HepG2 (cell line): ENCODE data around the gene CLEC18B. TPM values are rescaled to one million over a fixed set of nuclear protein-coding genes. Genes with fewer than 3 reads are reported as not detected.
A peak's percentile ranks its signal among the peaks of the same experiment; 100 is the strongest.

Experiments used
- ATAC-seq: fragments of 200-7000 bp; cut with Tn5 transposase; 3 replicates; pipeline ENCODE4 v1.9.1; 2020; ENCODE audit warnings: mild to moderate bottlenecking, moderate library complexity
- BruUV-seq: library from RNA; stranded (reverse); fragments of 400-500 nt; replicated peaks from 2 replicates; lab custom pipeline; 2021; lab: Mats Ljungman, UMichigan
- CTCF ChIA-PET: fragments of 300-600 bp; formaldehyde crosslinking; extraction: SDS; loops from one replicate; lab custom pipeline; 2021; ENCODE audit warnings: low total read pairs, inconsistent platforms, low intra/inter-chr PET ratio; lab: Yijun Ruan, JAX
- POLR2A ChIA-PET: fragments of 350-600 bp; sonication (Branson Sonifier 250); formaldehyde crosslinking; loops from one replicate; lab custom pipeline; 2020; ENCODE audit warnings: antibody characterized with exemption, inconsistent platforms; lab: Yijun Ruan, JAX
- DNase-seq: peaks from one replicate; pipeline ENCODE4 v3.0.0-alpha.2; 2015; ENCODE audit warnings: low spot score
- FAIRE-seq: peaks from 3 replicates; lab custom pipeline; 2011; peaks lifted over from hg19 to GRCh38; lab: Jason Lieb, UNC
- H2AFZ ChIP-seq: one replicate; pipeline ENCODE4 v1.6.1; 2011; ENCODE audit warnings: low read length, inconsistent platforms
- H3K27ac ChIP-seq: fragments of 300-600 bp; 3 replicates; pipeline ENCODE4 v1.8.0; 2011; ENCODE audit warnings: mixed run types, mild to moderate bottlenecking, mixed read lengths, low read length, inconsistent platforms; ENCODE audit not compliant: insufficient read depth; ENCODE audit errors: extremely low read length
- H3K27me3 ChIP-seq, 2 experiments: fragments of 200-600 bp in 1 of 2; 2 replicates in 1 of 2; 3 replicates in 1 of 2; pipeline versions ENCODE4 v1.6.0 to v1.8.0; 2011; ENCODE audit warnings: low read length in 2 of 2, mild to moderate bottlenecking in 2 of 2, moderate library complexity in 2 of 2, inconsistent platforms in 1 of 2; ENCODE audit not compliant: insufficient read depth in 2 of 2, control insufficient read depth in 1 of 2
- H3K36me3 ChIP-seq, 2 experiments: fragments of 200-600 bp in 1 of 2; replicated peaks in 1 of 2; 2 replicates in 1 of 2; 3 replicates in 1 of 2; pipeline versions ENCODE4 v1.5.1 to v1.8.0; 2011; ENCODE audit warnings: low read length in 2 of 2, inconsistent platforms in 1 of 2; ENCODE audit not compliant: insufficient read depth in 2 of 2, control insufficient read depth in 1 of 2
- H3K4me1 ChIP-seq: 2 replicates; pipeline ENCODE4 v1.5.1; 2012; ENCODE audit warnings: low read length, inconsistent platforms; ENCODE audit not compliant: insufficient read depth
- H3K4me2 ChIP-seq: 2 replicates; pipeline ENCODE4 v1.6.0; 2011; ENCODE audit warnings: low read depth, low read length, inconsistent platforms
- H3K4me3 ChIP-seq, 3 experiments: fragments of 200-600 bp in 1 of 3; sonication (generic), shearing (Covaris generic) in 1 of 3; replicated peaks in 1 of 3; 2 replicates each; pipeline ENCODE4 v1.5.1; 2011 to 2016; ENCODE audit warnings: low read length in 3 of 3, inconsistent platforms in 2 of 3, low read depth in 2 of 3, mild to moderate bottlenecking in 2 of 3, control low read depth in 1 of 3, mixed read lengths in 1 of 3; ENCODE audit not compliant: insufficient read depth in 1 of 3
- H3K79me2 ChIP-seq: one replicate; pipeline ENCODE4 v1.6.1; 2011; ENCODE audit warnings: low read length, inconsistent platforms; ENCODE audit not compliant: insufficient read depth
- H3K9ac ChIP-seq: 2 replicates; pipeline ENCODE4 v1.6.0; 2011; ENCODE audit warnings: mild to moderate bottlenecking, low read depth, low read length, inconsistent platforms; ENCODE audit not compliant: insufficient read depth
- H3K9me3 ChIP-seq: 2 replicates; pipeline ENCODE4 v1.5.1; 2012; ENCODE audit warnings: mild to moderate bottlenecking, low read length
- H4K20me1 ChIP-seq: 2 replicates; pipeline ENCODE4 v1.6.0; 2011; ENCODE audit warnings: inconsistent platforms, mild to moderate bottlenecking, low read length, moderate library complexity; ENCODE audit not compliant: insufficient read depth
- ARID3A ChIP-seq: IDR thresholded peaks from 2 replicates; pipeline ENCODE4 v1.6.1; 2012; ENCODE audit warnings: low read depth, low read length, improper control_type of control experiment
- ELF4 ChIP-seq: sonication (generic); formaldehyde crosslinking; IDR thresholded peaks from 2 replicates; pipeline ENCODE4 v1.5.0; 2020; ENCODE audit warnings: missing genetic modification reagents, mild to moderate bottlenecking, moderate library complexity, borderline replicate concordance
- GTF2F1 ChIP-seq: fragments of 150-350 bp; IDR thresholded peaks from 2 replicates; pipeline ENCODE4 v1.6.1; 2014; ENCODE audit warnings: low read length
- ONECUT2 ChIP-seq: sonication (generic); formaldehyde crosslinking; IDR thresholded peaks from 2 replicates; pipeline ENCODE4 v1.4.0; 2020; ENCODE audit warnings: missing genetic modification reagents
- RBM22 ChIP-seq: fragments of 200-400 bp; formaldehyde crosslinking; optimal IDR thresholded peaks from 2 replicates; pipeline ENCODE3; 2017; ENCODE audit warnings: mild to moderate bottlenecking, low read length, moderate library complexity
- ZNF383 ChIP-seq: sonication (generic); formaldehyde crosslinking; IDR thresholded peaks from 2 replicates; pipeline ENCODE4 v1.4.0; 2020; ENCODE audit warnings: missing genetic modification reagents, mild to moderate bottlenecking, borderline replicate concordance
- ZNF841 ChIP-seq: sonication (generic); formaldehyde crosslinking; IDR thresholded peaks from 2 replicates; pipeline ENCODE4 v1.8.1; 2023; ENCODE audit warnings: missing genetic modification reagents, borderline replicate concordance
- WGBS: methylation state at CpG from one replicate; pipeline ENCODE4 v1.1.6; 2017; ENCODE audit warnings: low lambda C conversion rate; 5-methylcytosine and 5-hydroxymethylcytosine counted together
- in situ Hi-C: cut with HindIII; loops from 2 replicates; pipeline ENCODE4 v1.10.0; 2017; ENCODE audit warnings: low pct_unique_long_range_greater_than_20kb; ENCODE audit not compliant: extremely low pct_ligation_motif_present
- intact Hi-C: fragments of 100-400 bp; cut with micrococcal nuclease; formaldehyde crosslinking; loops from one replicate; pipeline ENCODE4 v1.10.0; 2022; ENCODE audit not compliant: unreplicated experiment
- polyA plus RNA-seq, 8 experiments: library from polyadenylated mRNA; depleted of rRNA in 3 of 8; stranded (reverse) in 7 of 8; unstranded in 1 of 8; fragments of >200 nt; fragmentation: Illumina TruSeq in 4 of 8; extraction: Trizol in 4 of 8; gene quantifications; 2 replicates each; pipeline versions ENCODE4 v1.2.1 to v1.2.3, GENCODE V29; 2011 to 2016; ENCODE audit warnings: low read depth in 4 of 8, missing spikeins in 1 of 8, mixed read lengths in 1 of 8; ENCODE audit not compliant: insufficient read depth in 1 of 8
- total RNA-seq, 5 experiments: library from RNA; depleted of rRNA; stranded (reverse); fragments of >200 nt; fragmentation: Illumina TruSeq; extraction: Trizol; gene quantifications; 2 replicates each; pipeline ENCODE4 v1.2.3, GENCODE V29; 2016; ENCODE audit warnings: low read depth in 1 of 5
- TF ChIP-seq, protein P1 (sequence below): sonication (generic); formaldehyde crosslinking; IDR thresholded peaks from 2 replicates; pipeline ENCODE4 v1.4.0; 2020; ENCODE audit warnings: mild to moderate bottlenecking, missing genetic modification reagents

Gene CLEC18B
- total and polyA plus RNA-seq, 2 of the 13 experiments (the other 11 are each of a cell fraction or from before 2014, with no cell fraction given), result 0.31 to 1.1 TPM

- TF ChIP-seq, protein P1, sequence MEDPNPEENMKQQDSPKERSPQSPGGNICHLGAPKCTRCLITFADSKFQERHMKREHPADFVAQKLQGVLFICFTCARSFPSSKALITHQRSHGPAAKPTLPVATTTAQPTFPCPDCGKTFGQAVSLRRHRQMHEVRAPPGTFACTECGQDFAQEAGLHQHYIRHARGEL (CRISPR knock-in tag), result no peak
- no peak for TF ChIP-seq ELF4 (CRISPR knock-in tag)
- TF ChIP-seq ZNF841 (CRISPR knock-in tag), result no peak
- no peak for TF ChIP-seq ZNF383 (CRISPR knock-in tag)
- TF ChIP-seq, all 625 proteins: peak for 0
Measured at GRCh38 chr16:74461826-74462225, 40.5 kb upstream of the CLEC18B start (continued).

DNA sequence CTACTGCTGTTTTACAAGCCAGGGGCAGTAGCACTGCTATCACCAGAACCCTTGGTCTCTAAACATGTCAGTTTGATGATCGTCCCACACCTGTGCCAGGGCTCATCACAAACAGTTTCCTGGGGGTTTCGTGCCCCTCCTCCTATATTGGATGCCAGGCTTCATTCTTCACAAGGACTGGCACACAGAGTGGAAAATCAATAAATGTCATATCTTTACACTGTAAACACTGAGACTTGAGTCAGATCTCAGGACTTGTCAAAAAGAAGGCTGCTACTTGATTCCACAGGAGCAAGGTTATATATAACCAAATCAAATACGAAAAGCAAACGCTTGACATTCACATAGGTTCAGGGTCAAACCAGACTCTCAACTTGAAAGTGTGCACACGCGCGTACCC lies 39.3 kb upstream of the CLEC18B start:
- DNase-seq, result peak; percentile 36
- Histone ChIP-seq H3K36me3 (peaks cover 16 to 71% of the 10 kb centered on the region in 2 experiments), H3K4me3 (no peak overlapping the region)
- TF ChIP-seq ONECUT2 (peak; percentile 59; the same call in 1 of the 2 replicates), GTF2F1 (no peak), ARID3A (0 out of 2 replicates have a peak, but pooled peaks have one; percentile 32), RBM22 (peak; percentile 58)
- TF ChIP-seq, all 625 proteins: peak for 3
- in situ Hi-C loops (no loop called here), intact Hi-C loops (no loop called here)
- H3K27me3 ChIP-seq, result no peaks in the 10 kb centered on the region
- no peak overlapping the region for H2AFZ ChIP-seq
- H3K9me3 ChIP-seq, result no peaks in the 10 kb centered on the region
- FAIRE-seq (peak; percentile 51), ATAC-seq (no peak)
- no peak overlapping the region for H3K4me2 ChIP-seq
- no peak overlapping the region for H3K27ac ChIP-seq
- no peaks in the 10 kb centered on the region for H4K20me1 ChIP-seq
- H3K79me2 ChIP-seq, result no peaks in the 10 kb centered on the region
- ChIA-PET POLR2A (no interaction called here), CTCF (no interaction called here)
- no peak overlapping the region for H3K9ac ChIP-seq
- H3K4me1 ChIP-seq, result peaks cover 11% of the 10 kb centered on the region
- 93% methylated on average over 7 of the region's 7 CpGs for WGBS
- no TSS peak for BruUV-seq
